BJ (cell line): ENCODE data around the gene TMEM60. TPM values are rescaled to one million over a fixed set of nuclear protein-coding genes. Genes with fewer than 3 reads are reported as not detected.

Experiments used
- CTCF ChIA-PET: fragments of 350-600 bp; formaldehyde crosslinking; extraction: SDS; loops from one replicate; lab custom pipeline; 2021; ENCODE audit warnings: antibody characterized with exemption, inconsistent platforms; lab: Yijun Ruan, JAX
- POLR2A ChIA-PET: fragments of 300-600 bp; sonication (Branson Sonifier 250); formaldehyde crosslinking; extraction: SDS; loops from one replicate; lab custom pipeline; 2021; ENCODE audit warnings: antibody characterized with exemption; lab: Charles Lee
- DNase-seq: peaks from one replicate; pipeline ENCODE4 v3.0.0-alpha.2; 2011; ENCODE audit warnings: low read depth
- H3K27me3 ChIP-seq: 2 replicates; pipeline ENCODE4 v1.6.0; 2011; ENCODE audit warnings: low read length; ENCODE audit not compliant: control insufficient read depth, insufficient read depth
- H3K36me3 ChIP-seq: 2 replicates; pipeline ENCODE4 v1.5.1; 2011; ENCODE audit warnings: low read length; ENCODE audit not compliant: control insufficient read depth, insufficient read depth
- H3K4me3 ChIP-seq: 2 replicates; pipeline ENCODE4 v1.5.1; 2011; ENCODE audit warnings: low read depth, mild to moderate bottlenecking, control low read depth, low read length
- polyA plus RNA-seq: library from polyadenylated mRNA; depleted of rRNA; stranded (reverse); fragments of >200 nt; gene quantifications from 2 replicates; pipeline ENCODE4 v1.2.3, GENCODE V29; 2011
- TF ChIP-seq, protein P1 (sequence below): IDR thresholded peaks from 2 replicates; pipeline ENCODE4 v1.5.1; 2011; ENCODE audit warnings: low read depth, mild to moderate bottlenecking, control low read depth, inconsistent platforms, low read length, moderate library complexity; ENCODE audit not compliant: insufficient read depth

Gene TMEM60
- polyA plus RNA-seq, 1 experiment = 17.9 TPM

DNA sequence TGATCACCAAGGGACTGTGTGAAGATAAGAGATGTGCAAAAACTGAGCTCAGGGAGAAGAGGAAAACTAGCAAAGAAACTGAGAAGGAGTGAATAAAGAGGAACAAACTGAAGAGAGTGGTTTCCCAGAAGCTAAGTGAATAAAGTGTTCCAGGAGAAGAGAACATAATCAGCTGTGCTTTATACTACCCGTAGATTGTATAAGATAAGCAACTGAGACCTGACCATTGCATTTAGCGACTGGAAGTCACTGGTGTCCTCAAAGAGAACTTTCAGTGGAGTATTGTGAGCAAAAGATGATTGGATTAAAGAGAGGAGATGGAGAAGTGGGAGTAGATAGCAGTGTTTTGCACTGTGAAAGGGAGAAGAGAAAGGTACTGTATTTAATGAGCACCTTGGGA lies 14.9 kb upstream of the TMEM60 start:
- Histone ChIP-seq H3K36me3 (no peaks in the 10 kb centered on the region), H3K4me3 (no peak overlapping the region), H3K27me3 (no peaks in the 10 kb centered on the region)
- ChIA-PET CTCF (no interaction called here), POLR2A (no interaction called here)
- DNase-seq = no peak
- TF ChIP-seq, protein P1, sequence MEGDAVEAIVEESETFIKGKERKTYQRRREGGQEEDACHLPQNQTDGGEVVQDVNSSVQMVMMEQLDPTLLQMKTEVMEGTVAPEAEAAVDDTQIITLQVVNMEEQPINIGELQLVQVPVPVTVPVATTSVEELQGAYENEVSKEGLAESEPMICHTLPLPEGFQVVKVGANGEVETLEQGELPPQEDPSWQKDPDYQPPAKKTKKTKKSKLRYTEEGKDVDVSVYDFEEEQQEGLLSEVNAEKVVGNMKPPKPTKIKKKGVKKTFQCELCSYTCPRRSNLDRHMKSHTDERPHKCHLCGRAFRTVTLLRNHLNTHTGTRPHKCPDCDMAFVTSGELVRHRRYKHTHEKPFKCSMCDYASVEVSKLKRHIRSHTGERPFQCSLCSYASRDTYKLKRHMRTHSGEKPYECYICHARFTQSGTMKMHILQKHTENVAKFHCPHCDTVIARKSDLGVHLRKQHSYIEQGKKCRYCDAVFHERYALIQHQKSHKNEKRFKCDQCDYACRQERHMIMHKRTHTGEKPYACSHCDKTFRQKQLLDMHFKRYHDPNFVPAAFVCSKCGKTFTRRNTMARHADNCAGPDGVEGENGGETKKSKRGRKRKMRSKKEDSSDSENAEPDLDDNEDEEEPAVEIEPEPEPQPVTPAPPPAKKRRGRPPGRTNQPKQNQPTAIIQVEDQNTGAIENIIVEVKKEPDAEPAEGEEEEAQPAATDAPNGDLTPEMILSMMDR = no peak

DNA sequence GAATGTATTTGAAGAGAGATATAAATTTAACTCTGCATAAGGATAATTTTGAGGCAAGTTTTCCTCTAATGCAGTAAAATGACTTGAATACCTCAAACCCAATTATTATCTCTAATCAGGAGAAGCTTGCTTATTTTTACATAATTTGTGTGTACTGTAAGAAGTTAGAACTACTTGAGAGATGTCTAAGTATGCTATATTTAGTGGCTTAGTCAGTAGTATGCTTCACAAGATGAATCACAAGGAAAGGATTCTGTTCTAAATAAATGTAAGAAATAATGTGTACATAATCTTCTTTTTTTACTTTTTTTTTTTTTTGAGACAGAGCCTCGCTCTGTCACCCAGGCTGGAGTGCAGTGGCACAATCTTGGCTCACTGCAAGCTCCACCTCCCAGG lies 14.1 kb upstream of the TMEM60 start:
- POLR2A ChIA-PET = interaction anchor here (0.6 kb wide), 1 partner anchor 9 kb away, joined by 3 read pairs; no protein-coding TSS in a partner anchor
- DNase-seq = peak; percentile 73
- H3K27me3 ChIP-seq = no peaks in the 10 kb centered on the region
- H3K4me3 ChIP-seq = no peak overlapping the region
- TF ChIP-seq, protein P1 = no peak
- no peaks in the 10 kb centered on the region for H3K36me3 ChIP-seq
- CTCF ChIA-PET = no interaction called here

DNA sequence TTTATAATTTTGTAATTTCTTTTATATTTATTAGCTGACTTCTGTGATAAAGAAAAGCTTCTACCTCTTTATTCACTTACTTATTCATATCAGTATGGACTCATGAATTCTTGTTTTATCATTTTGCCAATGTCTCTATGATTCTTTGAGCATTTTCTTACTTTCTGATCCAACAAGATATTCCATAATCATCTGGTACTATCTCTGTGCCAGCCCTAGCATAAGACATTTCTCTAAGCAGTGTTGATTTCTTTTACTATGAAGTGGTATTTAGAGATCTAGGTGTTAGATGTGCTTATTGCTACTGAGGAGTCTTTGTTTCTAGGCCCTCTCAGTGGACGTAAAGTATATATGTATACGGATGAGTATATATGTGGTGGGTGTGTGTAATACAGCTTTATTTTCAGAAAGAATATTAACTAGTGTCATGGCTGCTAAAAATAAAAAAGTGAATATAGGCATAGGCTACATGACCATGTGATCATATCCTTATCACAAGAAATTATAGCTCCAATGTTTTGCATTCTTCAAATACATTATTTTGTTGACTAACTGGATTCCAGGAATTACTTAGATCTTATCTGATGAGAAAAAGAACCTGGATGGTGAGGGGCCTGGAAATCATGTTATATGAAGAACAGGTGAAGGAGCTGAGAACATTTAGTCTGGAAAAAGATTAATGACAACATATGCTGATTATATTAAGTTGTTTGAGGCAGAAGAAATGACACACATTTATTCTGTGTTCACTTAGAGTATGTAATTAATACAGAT lies 13.5 kb upstream of the TMEM60 start:
- Histone ChIP-seq H3K27me3 (no peaks in the 10 kb centered on the region), H3K36me3 (no peaks in the 10 kb centered on the region), H3K4me3 (no peak overlapping the region)
- TF ChIP-seq, protein P1 = no peak
- no peak for DNase-seq
- ChIA-PET POLR2A (interaction anchor here (0.6 kb wide), 1 partner anchor 9 kb away, joined by 3 read pairs; no protein-coding TSS in a partner anchor), CTCF (interaction anchor here (0.6 kb wide), 1 partner anchor 126 kb away, joined by 4 read pairs; no protein-coding TSS in a partner anchor)

DNA sequence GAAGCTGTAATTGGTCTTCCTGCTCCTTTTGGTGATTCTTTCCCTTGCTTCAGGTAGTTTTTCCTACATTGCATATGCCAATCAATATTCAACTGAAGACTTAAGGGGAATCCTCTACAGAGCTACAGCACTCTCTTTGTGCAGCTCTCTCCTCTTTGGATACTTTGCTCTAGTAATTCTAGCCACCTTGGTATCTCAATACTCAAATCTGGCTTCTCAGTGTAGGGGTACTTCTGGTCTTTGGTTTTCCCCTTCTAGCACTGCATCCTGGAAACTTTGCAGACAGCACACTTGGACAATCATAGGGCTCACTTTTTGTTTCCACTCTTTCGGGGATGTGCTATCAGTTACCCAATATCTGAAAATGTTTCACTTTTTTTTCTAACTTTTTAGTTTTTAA lies 10.3 kb upstream of the TMEM60 start:
- TF ChIP-seq, protein P1 = no peak
- no peaks in the 10 kb centered on the region for H3K36me3 ChIP-seq
- ChIA-PET POLR2A (no interaction called here), CTCF (no interaction called here)
- no peak for DNase-seq
- H3K27me3 ChIP-seq = no peaks in the 10 kb centered on the region
- no peak overlapping the region for H3K4me3 ChIP-seq

DNA sequence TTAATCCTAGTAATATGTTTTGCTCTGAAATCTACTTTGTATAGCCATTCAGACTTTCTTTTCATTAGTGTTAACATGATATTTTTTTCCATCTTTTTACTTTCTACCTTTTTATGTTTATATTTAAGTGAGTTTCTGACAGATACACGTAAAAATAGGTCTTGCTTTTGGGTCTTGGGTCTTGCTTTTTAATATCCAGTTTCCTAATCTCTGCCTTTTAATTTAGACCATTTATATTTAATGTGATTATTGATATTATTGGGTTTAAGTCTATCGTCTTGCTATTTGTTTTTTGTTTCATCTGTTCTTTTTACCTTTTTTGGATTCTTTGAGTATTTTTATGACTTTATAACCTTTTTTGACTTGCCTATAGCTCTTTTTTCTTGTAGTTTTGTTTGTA lies 8.2 kb upstream of the TMEM60 start:
- no peaks in the 10 kb centered on the region for H3K36me3 ChIP-seq
- no peak for DNase-seq
- POLR2A ChIA-PET = no interaction called here
- no peaks in the 10 kb centered on the region for H3K27me3 ChIP-seq
- H3K4me3 ChIP-seq = no peak overlapping the region
- TF ChIP-seq, protein P1 = no peak
- CTCF ChIA-PET = no interaction called here
